ENCODE measurements around the gene SREK1. TPM values are rescaled to one million over a fixed set of nuclear protein-coding genes. Genes with fewer than 3 reads are reported as not detected.
"Not testable (repeated sequence)": the region's sequence is repeated elsewhere in the genome, so short reads cannot be mapped to it uniquely, and the experiment has no call there.

The SREK1 gene
- total and polyA plus RNA-seq, 2 donors (not counting 3 experiments of a cell fraction or from before 2014, with no cell fraction given): 27.4 to 78.6 TPM

DNA sequence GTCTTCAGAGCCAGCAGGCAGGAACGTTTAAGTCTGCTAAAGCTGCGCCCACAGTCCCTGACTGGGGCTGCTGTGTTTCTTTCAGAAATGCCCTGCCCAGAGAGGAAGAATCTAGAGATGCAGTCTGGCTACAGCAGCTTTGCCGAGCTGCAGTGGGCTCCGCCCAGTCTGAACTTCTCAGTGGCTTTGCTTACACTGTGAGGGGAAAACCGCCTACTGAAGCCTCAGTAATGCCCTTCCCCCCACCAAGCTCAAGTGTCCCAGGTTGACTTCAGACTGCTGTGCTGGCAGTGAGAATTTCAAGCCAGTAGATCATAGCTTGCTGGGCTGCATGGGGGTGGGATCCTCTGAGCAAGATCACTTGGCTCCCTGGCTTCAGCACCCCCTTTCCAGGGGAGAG is 78.4 kb downstream of the SREK1 start:
- ChIA-PET CTCF (interaction anchor here (0.9 kb wide), 1 partner anchor 9 kb away, joined by 3 read pairs; no protein-coding TSS in a partner anchor), POLR2A (no interaction called here)
- H2AFZ ChIP-seq (ENCODE audit: low read depth, low read length): no peak overlapping the region
- H3K4me3 ChIP-seq (replicated peaks in 1 of 3; ENCODE audit: insufficient read depth in 1 of 3, low read depth in 1 of 3, low read length in 3 of 3): no peak overlapping the region
- intact Hi-C loops (cut with micrococcal nuclease): no loop called here
- BruUV-seq (replicated peaks): no TSS peak
- H3K27me3 ChIP-seq (ENCODE audit: control insufficient read depth in 2 of 2, insufficient read depth in 2 of 2, low read length in 2 of 2): peaks cover 0 to 4% of the 10 kb centered on the region in 2 experiments
- H3K4me2 ChIP-seq (ENCODE audit: insufficient read depth, low read length): no peak overlapping the region
- H3K36me3 ChIP-seq (ENCODE audit: control insufficient read depth in 2 of 2, extremely low read depth in 1 of 2, insufficient read depth in 2 of 2, low read length in 2 of 2): no peaks in the 10 kb centered on the region
- DNase-seq (ENCODE audit: low read depth, low spot score) (no peak), FAIRE-seq (no peak)
- no peaks in the 10 kb centered on the region for H3K9me3 ChIP-seq (replicated peaks; ENCODE audit: control insufficient read depth, insufficient read depth, low read length)
- H3K27ac ChIP-seq (ENCODE audit: insufficient read depth, low read depth, low read length): no peak overlapping the region
- no peaks in the 10 kb centered on the region for H3K9me1 ChIP-seq (replicated peaks; ENCODE audit: control insufficient read depth, extremely low read depth, insufficient read depth, low read length)
- H4K20me1 ChIP-seq (replicated peaks; ENCODE audit: control insufficient read depth, extremely low read depth, insufficient read depth, low read length): no peaks in the 10 kb centered on the region
- TF ChIP-seq POLR2AphosphoS5 (IDR thresholded peaks at IDR 0.05; ENCODE audit: insufficient read depth, low read depth, low read length) (no peak), EZH2 (IDR thresholded peaks at IDR 0.05; ENCODE audit: borderline replicate concordance, low read depth, low read length, severe bottlenecking) (no peak), POLR2A (IDR thresholded peaks at IDR 0.05; ENCODE audit: low read depth, low read length) (no peak), FOS (IDR thresholded peaks at IDR 0.05; ENCODE audit: borderline replicate concordance, insufficient read depth, low read length) (no peak), JUN (IDR thresholded peaks at IDR 0.05; ENCODE audit: borderline replicate concordance, insufficient read depth, insufficient read length, low read depth) (no peak), GATA2 (IDR thresholded peaks at IDR 0.05; ENCODE audit: insufficient read depth, insufficient read length, low read depth, low read length) (no peak), MYC (IDR thresholded peaks at IDR 0.05; ENCODE audit: low read depth, low read length) (no peak)
- TF ChIP-seq, protein P1, sequence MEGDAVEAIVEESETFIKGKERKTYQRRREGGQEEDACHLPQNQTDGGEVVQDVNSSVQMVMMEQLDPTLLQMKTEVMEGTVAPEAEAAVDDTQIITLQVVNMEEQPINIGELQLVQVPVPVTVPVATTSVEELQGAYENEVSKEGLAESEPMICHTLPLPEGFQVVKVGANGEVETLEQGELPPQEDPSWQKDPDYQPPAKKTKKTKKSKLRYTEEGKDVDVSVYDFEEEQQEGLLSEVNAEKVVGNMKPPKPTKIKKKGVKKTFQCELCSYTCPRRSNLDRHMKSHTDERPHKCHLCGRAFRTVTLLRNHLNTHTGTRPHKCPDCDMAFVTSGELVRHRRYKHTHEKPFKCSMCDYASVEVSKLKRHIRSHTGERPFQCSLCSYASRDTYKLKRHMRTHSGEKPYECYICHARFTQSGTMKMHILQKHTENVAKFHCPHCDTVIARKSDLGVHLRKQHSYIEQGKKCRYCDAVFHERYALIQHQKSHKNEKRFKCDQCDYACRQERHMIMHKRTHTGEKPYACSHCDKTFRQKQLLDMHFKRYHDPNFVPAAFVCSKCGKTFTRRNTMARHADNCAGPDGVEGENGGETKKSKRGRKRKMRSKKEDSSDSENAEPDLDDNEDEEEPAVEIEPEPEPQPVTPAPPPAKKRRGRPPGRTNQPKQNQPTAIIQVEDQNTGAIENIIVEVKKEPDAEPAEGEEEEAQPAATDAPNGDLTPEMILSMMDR (IDR thresholded peaks at IDR 0.05; ENCODE audit: extremely low read depth in 1 of 2, insufficient read depth in 1 of 2, low read depth in 1 of 2, low read length in 2 of 2): no peak
- TF ChIP-seq, protein P2, sequence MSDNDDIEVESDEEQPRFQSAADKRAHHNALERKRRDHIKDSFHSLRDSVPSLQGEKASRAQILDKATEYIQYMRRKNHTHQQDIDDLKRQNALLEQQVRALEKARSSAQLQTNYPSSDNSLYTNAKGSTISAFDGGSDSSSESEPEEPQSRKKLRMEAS (IDR thresholded peaks at IDR 0.05; ENCODE audit: insufficient read depth, insufficient read length): no peak
- no peaks in the 10 kb centered on the region for H3K79me2 ChIP-seq (ENCODE audit: control insufficient read depth, insufficient read depth, low read length)
- H3K9ac ChIP-seq (replicated peaks; ENCODE audit: extremely low read depth, insufficient read depth, low read length): no peak overlapping the region
- no peaks in the 10 kb centered on the region for H3K4me1 ChIP-seq (ENCODE audit: control insufficient read depth, extremely low read depth, insufficient read depth, low read length)
- dilution Hi-C loops (cut with MboI; ENCODE audit: extremely low pct_ligation_motif_present, low sequenced_read_pairs): no loop called here

DNA sequence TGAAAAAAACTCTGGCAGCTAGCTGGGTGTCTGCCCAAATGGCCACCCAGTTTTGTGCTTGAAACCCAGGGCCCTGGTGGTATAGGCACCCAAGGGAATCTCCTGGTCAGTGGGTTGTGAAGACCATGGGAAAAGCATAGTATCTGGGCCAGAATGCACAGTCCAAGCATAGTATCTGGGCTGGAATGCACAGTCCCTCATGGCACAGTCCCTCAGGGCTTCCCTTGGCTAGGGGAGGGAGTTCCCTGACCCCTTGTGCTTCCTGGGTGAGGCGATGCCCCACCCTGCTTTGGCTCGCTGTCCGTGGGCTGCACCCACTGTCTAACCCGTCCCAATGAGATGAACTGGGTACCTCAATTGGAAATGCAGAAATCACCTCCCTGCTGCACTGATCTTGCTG is 78.8 kb downstream of the SREK1 start:
- DNase-seq (ENCODE audit: low read depth, low spot score); H4K20me1 ChIP-seq (replicated peaks; ENCODE audit: control insufficient read depth, extremely low read depth, insufficient read depth, low read length); H3K4me1 ChIP-seq (ENCODE audit: control insufficient read depth, extremely low read depth, insufficient read depth, low read length); FAIRE-seq; H3K36me3 ChIP-seq (ENCODE audit: control insufficient read depth in 2 of 2, extremely low read depth in 1 of 2, insufficient read depth in 2 of 2, low read length in 2 of 2); dilution Hi-C loops (cut with MboI; ENCODE audit: extremely low pct_ligation_motif_present, low sequenced_read_pairs); H2AFZ ChIP-seq (ENCODE audit: low read depth, low read length); H3K4me2 ChIP-seq (ENCODE audit: insufficient read depth, low read length); H3K9me3 ChIP-seq (replicated peaks; ENCODE audit: control insufficient read depth, insufficient read depth, low read length); H3K27ac ChIP-seq (ENCODE audit: insufficient read depth, low read depth, low read length); H3K27me3 ChIP-seq (ENCODE audit: control insufficient read depth in 2 of 2, insufficient read depth in 2 of 2, low read length in 2 of 2); H3K9me1 ChIP-seq (replicated peaks; ENCODE audit: control insufficient read depth, extremely low read depth, insufficient read depth, low read length); H3K9ac ChIP-seq (replicated peaks; ENCODE audit: extremely low read depth, insufficient read depth, low read length); BruUV-seq (replicated peaks); H3K79me2 ChIP-seq (ENCODE audit: control insufficient read depth, insufficient read depth, low read length); H3K4me3 ChIP-seq (replicated peaks in 1 of 3; ENCODE audit: insufficient read depth in 1 of 3, low read depth in 1 of 3, low read length in 3 of 3); POLR2A ChIA-PET: not testable (repeated sequence)
- intact Hi-C loops (cut with micrococcal nuclease): loop anchor here (1.0 kb wide), 2 partner anchors 462 to 481 kb away; no protein-coding TSS in a partner anchor
- CTCF ChIA-PET: interaction anchor here (0.9 kb wide), 1 partner anchor 9 kb away, joined by 3 read pairs; no protein-coding TSS in a partner anchor
